GM23248 (cell line): ENCODE results near the gene SMPD3. TPM values are rescaled to one million over a fixed set of nuclear protein-coding genes. Genes with fewer than 3 reads are reported as not detected.
A peak's percentile ranks its signal among the peaks of the same experiment; 100 is the strongest.

ENCODE experiments used
- DNase-seq: peaks from one replicate; pipeline ENCODE4 v3.0.0-alpha.2; 2015
- H2AFZ ChIP-seq: fragments of 200-600 bp; sonication (generic); 2 replicates; pipeline ENCODE4 v1.6.1; 2016; ENCODE audit warnings: antibody characterized with exemption
- H3F3A ChIP-seq: fragments of 200-600 bp; sonication (generic); 2 replicates; pipeline ENCODE4 v1.6.1; 2016; ENCODE audit warnings: mild to moderate bottlenecking, antibody characterized with exemption, mixed run types; ENCODE audit not compliant: insufficient read depth
- H3K27ac ChIP-seq: fragments of 200-600 bp; sonication (generic); 2 replicates; pipeline ENCODE4 v1.5.1; 2016; ENCODE audit warnings: mild to moderate bottlenecking
- H3K27me3 ChIP-seq: fragments of 200-600 bp; sonication (generic); replicated peaks from 2 replicates; pipeline ENCODE4 v1.6.1; 2016; ENCODE audit warnings: mild to moderate bottlenecking; ENCODE audit not compliant: insufficient read depth
- H3K36me3 ChIP-seq: fragments of 200-600 bp; sonication (generic); 2 replicates; pipeline ENCODE4 v1.6.1; 2016; ENCODE audit warnings: low read depth, mild to moderate bottlenecking
- H3K4me1 ChIP-seq: fragments of 200-600 bp; sonication (generic); 2 replicates; pipeline ENCODE4 v1.6.1; 2016; ENCODE audit warnings: mild to moderate bottlenecking; ENCODE audit not compliant: insufficient read depth
- H3K4me2 ChIP-seq: fragments of 200-600 bp; sonication (generic); one replicate; pipeline ENCODE4 v1.6.1; 2016; ENCODE audit warnings: mild to moderate bottlenecking; ENCODE audit not compliant: unreplicated experiment
- H3K4me3 ChIP-seq: fragments of 200-600 bp; sonication (generic); 2 replicates; pipeline ENCODE4 v1.5.1; 2016; ENCODE audit warnings: mild to moderate bottlenecking
- H3K79me2 ChIP-seq: fragments of 200-600 bp; sonication (generic); 2 replicates; pipeline ENCODE4 v1.6.1; 2016; ENCODE audit warnings: mild to moderate bottlenecking; ENCODE audit not compliant: insufficient read depth
- H3K9ac ChIP-seq: fragments of 200-600 bp; sonication (generic); 2 replicates; pipeline ENCODE4 v1.6.1; 2016; ENCODE audit warnings: mild to moderate bottlenecking
- H3K9me2 ChIP-seq: fragments of 200-600 bp; sonication (generic); 2 replicates; pipeline ENCODE4 v1.6.1; 2016; ENCODE audit warnings: mixed run types, mild to moderate bottlenecking, moderate library complexity; ENCODE audit not compliant: insufficient read depth
- H3K9me3 ChIP-seq: fragments of 200-600 bp; sonication (generic); one replicate; pipeline ENCODE4 v1.6.1; 2017; ENCODE audit warnings: low read depth
- H4K20me1 ChIP-seq: fragments of 200-600 bp; sonication (generic); 2 replicates; pipeline ENCODE4 v1.6.0; 2016; ENCODE audit not compliant: insufficient read depth
- EZH2 ChIP-seq: fragments of 200-600 bp; sonication (generic); IDR thresholded peaks from 2 replicates; pipeline ENCODE4 v1.6.1; 2018; ENCODE audit warnings: antibody characterized with exemption, mild to moderate bottlenecking; ENCODE audit not compliant: insufficient read depth, poor library complexity, severe bottlenecking
- EZH2phosphoT487 ChIP-seq: fragments of 200-600 bp; sonication (generic); IDR thresholded peaks from 2 replicates; pipeline ENCODE4 v1.6.1; 2018; ENCODE audit warnings: antibody characterized with exemption, moderate library complexity, mild to moderate bottlenecking, low read depth; ENCODE audit not compliant: insufficient read depth
- WGBS, 2 experiments: methylation state at CpG; one replicate each; pipeline ENCODE4 v1.1.6; 2015 to 2017; ENCODE audit warnings: low lambda C conversion rate in 2 of 2, low coverage in 1 of 2; ENCODE audit errors: missing lambda C conversion rate in 2 of 2; 5-methylcytosine and 5-hydroxymethylcytosine counted together
- in situ Hi-C: fragments of 300-500 bp; cut with MboI; formaldehyde crosslinking; loops from 2 replicates; pipeline ENCODE4 v1.15.0; 2020
- polyA plus RNA-seq: library from polyadenylated mRNA; unstranded; fragments of >200 nt; fragmentation: Nextera tagmentation; extraction: Ambion mirVana; gene quantifications from 2 replicates; pipeline ENCODE4 v1.2.1, GENCODE V29; 2016
- total RNA-seq: library from RNA; depleted of rRNA; stranded (reverse); fragments of >200 nt; shearing (Covaris generic); gene quantifications from 2 replicates; pipeline ENCODE4 v1.2.3, GENCODE V29; 2014

Gene SMPD3
- total and polyA plus RNA-seq, 2 experiments from 2014 or later = 0.24 to 0.32 TPM

GRCh38 chr16:68402748-68403040 lies 45.6 kb downstream of the SMPD3 start:
- Histone ChIP-seq H3F3A (peaks cover 36% of the 10 kb centered on the region), H3K9ac (no peak overlapping the region), H3K36me3 (no peaks in the 10 kb centered on the region), H3K79me2 (no peaks in the 10 kb centered on the region), H3K4me1 (peaks cover 39% of the 10 kb centered on the region), H3K27me3 (no peaks in the 10 kb centered on the region), H4K20me1 (no peaks in the 10 kb centered on the region), H2AFZ (no peak overlapping the region), H3K9me2 (no peaks in the 10 kb centered on the region), H3K9me3 (no peaks in the 10 kb centered on the region), H3K4me3 (no peak overlapping the region), H3K27ac (peak overlapping the region; percentile 78), H3K4me2 (peak overlapping the region; percentile 46)
- WGBS, 2 experiments = 87% methylated on average over 3 of the region's 3 CpGs
- no peak for DNase-seq
- in situ Hi-C loops = no loop called here
- TF ChIP-seq EZH2phosphoT487 = no peak
- TF ChIP-seq EZH2 = no peak

GRCh38 chr16:68401871-68402747 lies 46.2 kb downstream of the SMPD3 start:
- Histone ChIP-seq H3K79me2 (no peaks in the 10 kb centered on the region), H3K4me3 (no peak overlapping the region), H3K27me3 (no peaks in the 10 kb centered on the region), H3K27ac (peak overlapping the region; percentile 78), H2AFZ (no peak overlapping the region), H3K9ac (peak overlapping the region; percentile 24; the same call in 1 of the 2 replicates), H3K36me3 (no peaks in the 10 kb centered on the region), H4K20me1 (no peaks in the 10 kb centered on the region), H3F3A (peaks cover 33% of the 10 kb centered on the region), H3K4me1 (peaks cover 34% of the 10 kb centered on the region), H3K4me2 (peak overlapping the region; percentile 46), H3K9me3 (no peaks in the 10 kb centered on the region), H3K9me2 (no peaks in the 10 kb centered on the region)
- WGBS, 2 experiments = 42 to 49% methylated on average over 13 of the region's 13 CpGs
- peak; percentile 93 for DNase-seq
- in situ Hi-C loops = no loop called here
- TF ChIP-seq EZH2 (no peak), EZH2phosphoT487 (no peak)

DNA sequence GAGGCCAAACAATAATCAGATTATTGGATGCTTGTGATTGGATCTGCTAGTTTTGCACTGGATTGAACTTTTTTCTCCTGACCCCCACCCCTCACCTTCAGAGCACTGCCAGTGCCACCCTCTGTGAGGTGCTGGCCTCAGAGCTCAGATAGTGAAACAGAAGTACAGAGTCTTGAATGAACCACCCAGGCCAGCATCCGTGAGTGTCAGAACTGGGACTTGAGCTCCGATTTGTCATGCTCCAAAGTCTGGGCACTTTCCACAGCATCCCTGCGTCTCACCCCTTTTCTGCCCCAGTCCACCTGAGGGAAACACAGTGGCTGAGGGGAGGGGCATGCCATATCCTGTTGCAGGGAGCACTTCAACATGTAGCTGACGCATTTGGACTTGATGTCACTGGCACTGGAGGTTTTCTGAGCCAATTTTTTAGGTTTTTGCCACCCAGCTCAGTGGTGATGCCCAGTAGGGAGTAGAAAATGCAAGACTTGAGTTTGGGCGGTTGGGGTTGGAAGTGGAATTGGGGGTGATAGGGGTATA lies 47.3 kb downstream of the SMPD3 start:
- Histone ChIP-seq H3K27me3 (no peaks in the 10 kb centered on the region), H3K79me2 (no peaks in the 10 kb centered on the region), H4K20me1 (no peaks in the 10 kb centered on the region), H3K4me2 (no peak overlapping the region), H3K4me1 (peaks cover 24% of the 10 kb centered on the region), H3K4me3 (no peak overlapping the region), H2AFZ (no peak overlapping the region), H3K9me2 (no peaks in the 10 kb centered on the region), H3F3A (peaks cover 27% of the 10 kb centered on the region), H3K36me3 (no peaks in the 10 kb centered on the region), H3K27ac (no peak overlapping the region), H3K9ac (no peak overlapping the region), H3K9me3 (no peaks in the 10 kb centered on the region)
- WGBS, 2 experiments = 77 to 79% methylated on average over 5 of the region's 5 CpGs
- no peak for TF ChIP-seq EZH2phosphoT487
- no peak for TF ChIP-seq EZH2
- DNase-seq = no peak
- in situ Hi-C loops = no loop called here

- no peaks in the 10 kb centered on the region for H3K9me2 ChIP-seq
- 65 to 77% methylated on average over 5 of the region's 5 CpGs for WGBS, 2 experiments
- no peak for DNase-seq
- H3K27ac ChIP-seq = no peak overlapping the region
- in situ Hi-C loops = no loop called here
- no peaks in the 10 kb centered on the region for H3K79me2 ChIP-seq
- H3K4me1 ChIP-seq = peaks cover 24% of the 10 kb centered on the region
- H4K20me1 ChIP-seq = no peaks in the 10 kb centered on the region
- H2AFZ ChIP-seq = no peak overlapping the region
- no peak overlapping the region for H3K9ac ChIP-seq
- no peak overlapping the region for H3K4me2 ChIP-seq
- no peak overlapping the region for H3K4me3 ChIP-seq
- H3K9me3 ChIP-seq = no peaks in the 10 kb centered on the region
- peaks cover 27% of the 10 kb centered on the region for H3F3A ChIP-seq
- H3K36me3 ChIP-seq = no peaks in the 10 kb centered on the region
- TF ChIP-seq EZH2 = no peak
- TF ChIP-seq EZH2phosphoT487 = no peak
- no peaks in the 10 kb centered on the region for H3K27me3 ChIP-seq
Measured at GRCh38 chr16:68400083-68400923, 48.0 kb downstream of the SMPD3 start.
